ENCODE data around the gene NCEH1. TPM values are rescaled to one million over a fixed set of nuclear protein-coding genes. Genes with fewer than 3 reads are reported as not detected.

The NCEH1 gene
- total and polyA plus RNA-seq, 2 of the 13 experiments (the other 11 are each of a cell fraction or from before 2014, with no cell fraction given) = 12.9 to 21.4 TPM

DNA sequence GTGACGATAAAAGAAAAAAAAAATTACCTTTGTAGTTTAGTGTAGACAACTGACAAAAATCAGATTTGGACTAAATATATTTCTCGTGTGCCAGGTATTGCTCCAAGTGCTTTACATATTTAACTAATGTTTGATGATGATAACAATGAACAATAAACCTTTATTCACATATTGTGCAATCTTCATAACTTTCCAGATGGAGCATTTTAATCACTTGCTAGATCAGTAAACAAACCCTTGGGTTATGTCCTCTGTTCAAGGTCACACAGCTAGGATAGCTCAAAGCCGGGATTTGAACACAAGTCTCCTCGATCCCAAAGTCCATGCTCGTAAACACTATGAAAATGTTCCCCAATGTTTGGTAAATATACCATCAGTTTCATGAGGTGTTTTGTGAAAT, 14.5 kb downstream of the NCEH1 start (continued):
- TF ChIP-seq, protein P1, sequence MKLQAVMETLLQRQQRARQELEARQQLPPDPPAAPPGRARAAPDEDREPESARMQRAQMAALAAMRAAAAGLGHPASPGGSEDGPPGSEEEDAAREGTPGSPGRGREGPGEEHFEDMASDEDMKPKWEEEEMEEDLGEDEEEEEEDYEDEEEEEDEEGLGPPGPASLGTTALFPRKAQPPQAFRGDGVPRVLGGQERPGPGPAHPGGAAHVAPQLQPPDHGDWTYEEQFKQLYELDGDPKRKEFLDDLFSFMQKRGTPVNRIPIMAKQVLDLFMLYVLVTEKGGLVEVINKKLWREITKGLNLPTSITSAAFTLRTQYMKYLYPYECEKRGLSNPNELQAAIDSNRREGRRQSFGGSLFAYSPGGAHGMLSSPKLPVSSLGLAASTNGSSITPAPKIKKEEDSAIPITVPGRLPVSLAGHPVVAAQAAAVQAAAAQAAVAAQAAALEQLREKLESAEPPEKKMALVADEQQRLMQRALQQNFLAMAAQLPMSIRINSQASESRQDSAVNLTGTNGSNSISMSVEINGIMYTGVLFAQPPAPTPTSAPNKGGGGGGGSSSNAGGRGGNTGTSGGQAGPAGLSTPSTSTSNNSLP (IDR thresholded peaks at IDR 0.05; ENCODE audit: low read depth, low read length) = peak; percentile 95
- TF ChIP-seq KLF11 (CRISPR knock-in tag; IDR thresholded peaks at IDR 0.05) (peak; percentile 65), ZNF382 (CRISPR knock-in tag; IDR thresholded peaks at IDR 0.05; ENCODE audit: borderline replicate concordance) (no peak), NFIC (IDR thresholded peaks at IDR 0.05; ENCODE audit: low read length) (peak; percentile 82; the same call in 1 of the 2 replicates), SMAD1 (CRISPR knock-in tag; IDR thresholded peaks at IDR 0.05; ENCODE audit: borderline replicate concordance, low read depth) (no peak), NR2C2 (CRISPR knock-in tag; IDR thresholded peaks at IDR 0.05; ENCODE audit: borderline replicate concordance) (0 out of 2 replicates have a peak, but pooled peaks have one; percentile 28), MXD4 (CRISPR knock-in tag; IDR thresholded peaks at IDR 0.05) (peak; percentile 62; the same call in 1 of the 2 replicates), SAP130 (CRISPR knock-in tag; IDR thresholded peaks at IDR 0.05; ENCODE audit: low read depth) (peak; percentile 76), GATAD2A (CRISPR knock-in tag; IDR thresholded peaks at IDR 0.05) (peak; percentile 97), FOXK1 (CRISPR knock-in tag; IDR thresholded peaks at IDR 0.05; ENCODE audit: borderline replicate concordance, low read depth) (peak; percentile 73; the same call in 1 of the 2 replicates), U2AF2 (IDR thresholded peaks at IDR 0.05; ENCODE audit: low read depth, low read length) (no peak), TGIF2 (CRISPR knock-in tag; IDR thresholded peaks at IDR 0.05) (no peak), PAF1 (CRISPR knock-in tag; IDR thresholded peaks at IDR 0.05) (peak; percentile 81; the same call in 1 of the 2 replicates), ZNF772 (CRISPR knock-in tag; IDR thresholded peaks at IDR 0.05) (peak; percentile 53; the same call in 1 of the 2 replicates), SETDB1 (CRISPR knock-in tag; IDR thresholded peaks at IDR 0.05; ENCODE audit: borderline replicate concordance) (no peak), MED13 (CRISPR knock-in tag; IDR thresholded peaks at IDR 0.05) (0 out of 2 replicates have a peak, but pooled peaks have one; percentile 30), TARDBP (CRISPR knock-in tag; IDR thresholded peaks at IDR 0.05) (peak; percentile 83), PITX1 (CRISPR knock-in tag; IDR thresholded peaks at IDR 0.05) (peak; percentile 83)
- TF ChIP-seq, protein P2, sequence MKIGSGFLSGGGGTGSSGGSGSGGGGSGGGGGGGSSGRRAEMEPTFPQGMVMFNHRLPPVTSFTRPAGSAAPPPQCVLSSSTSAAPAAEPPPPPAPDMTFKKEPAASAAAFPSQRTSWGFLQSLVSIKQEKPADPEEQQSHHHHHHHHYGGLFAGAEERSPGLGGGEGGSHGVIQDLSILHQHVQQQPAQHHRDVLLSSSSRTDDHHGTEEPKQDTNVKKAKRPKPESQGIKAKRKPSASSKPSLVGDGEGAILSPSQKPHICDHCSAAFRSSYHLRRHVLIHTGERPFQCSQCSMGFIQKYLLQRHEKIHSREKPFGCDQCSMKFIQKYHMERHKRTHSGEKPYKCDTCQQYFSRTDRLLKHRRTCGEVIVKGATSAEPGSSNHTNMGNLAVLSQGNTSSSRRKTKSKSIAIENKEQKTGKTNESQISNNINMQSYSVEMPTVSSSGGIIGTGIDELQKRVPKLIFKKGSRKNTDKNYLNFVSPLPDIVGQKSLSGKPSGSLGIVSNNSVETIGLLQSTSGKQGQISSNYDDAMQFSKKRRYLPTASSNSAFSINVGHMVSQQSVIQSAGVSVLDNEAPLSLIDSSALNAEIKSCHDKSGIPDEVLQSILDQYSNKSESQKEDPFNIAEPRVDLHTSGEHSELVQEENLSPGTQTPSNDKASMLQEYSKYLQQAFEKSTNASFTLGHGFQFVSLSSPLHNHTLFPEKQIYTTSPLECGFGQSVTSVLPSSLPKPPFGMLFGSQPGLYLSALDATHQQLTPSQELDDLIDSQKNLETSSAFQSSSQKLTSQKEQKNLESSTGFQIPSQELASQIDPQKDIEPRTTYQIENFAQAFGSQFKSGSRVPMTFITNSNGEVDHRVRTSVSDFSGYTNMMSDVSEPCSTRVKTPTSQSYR (CRISPR knock-in tag; IDR thresholded peaks at IDR 0.05; ENCODE audit: borderline replicate concordance) = peak; percentile 33; the same call in 1 of the 2 replicates
- TF ChIP-seq, protein P3, sequence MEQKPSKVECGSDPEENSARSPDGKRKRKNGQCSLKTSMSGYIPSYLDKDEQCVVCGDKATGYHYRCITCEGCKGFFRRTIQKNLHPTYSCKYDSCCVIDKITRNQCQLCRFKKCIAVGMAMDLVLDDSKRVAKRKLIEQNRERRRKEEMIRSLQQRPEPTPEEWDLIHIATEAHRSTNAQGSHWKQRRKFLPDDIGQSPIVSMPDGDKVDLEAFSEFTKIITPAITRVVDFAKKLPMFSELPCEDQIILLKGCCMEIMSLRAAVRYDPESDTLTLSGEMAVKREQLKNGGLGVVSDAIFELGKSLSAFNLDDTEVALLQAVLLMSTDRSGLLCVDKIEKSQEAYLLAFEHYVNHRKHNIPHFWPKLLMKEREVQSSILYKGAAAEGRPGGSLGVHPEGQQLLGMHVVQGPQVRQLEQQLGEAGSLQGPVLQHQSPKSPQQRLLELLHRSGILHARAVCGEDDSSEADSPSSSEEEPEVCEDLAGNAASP (CRISPR knock-in tag; IDR thresholded peaks at IDR 0.05; ENCODE audit: borderline replicate concordance) = peak; percentile 88; the same call in 1 of the 2 replicates
- TF ChIP-seq, protein P4, sequence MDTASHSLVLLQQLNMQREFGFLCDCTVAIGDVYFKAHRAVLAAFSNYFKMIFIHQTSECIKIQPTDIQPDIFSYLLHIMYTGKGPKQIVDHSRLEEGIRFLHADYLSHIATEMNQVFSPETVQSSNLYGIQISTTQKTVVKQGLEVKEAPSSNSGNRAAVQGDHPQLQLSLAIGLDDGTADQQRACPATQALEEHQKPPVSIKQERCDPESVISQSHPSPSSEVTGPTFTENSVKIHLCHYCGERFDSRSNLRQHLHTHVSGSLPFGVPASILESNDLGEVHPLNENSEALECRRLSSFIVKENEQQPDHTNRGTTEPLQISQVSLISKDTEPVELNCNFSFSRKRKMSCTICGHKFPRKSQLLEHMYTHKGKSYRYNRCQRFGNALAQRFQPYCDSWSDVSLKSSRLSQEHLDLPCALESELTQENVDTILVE (CRISPR knock-in tag; IDR thresholded peaks at IDR 0.05) = peak; percentile 90
- TF ChIP-seq, protein P5, sequence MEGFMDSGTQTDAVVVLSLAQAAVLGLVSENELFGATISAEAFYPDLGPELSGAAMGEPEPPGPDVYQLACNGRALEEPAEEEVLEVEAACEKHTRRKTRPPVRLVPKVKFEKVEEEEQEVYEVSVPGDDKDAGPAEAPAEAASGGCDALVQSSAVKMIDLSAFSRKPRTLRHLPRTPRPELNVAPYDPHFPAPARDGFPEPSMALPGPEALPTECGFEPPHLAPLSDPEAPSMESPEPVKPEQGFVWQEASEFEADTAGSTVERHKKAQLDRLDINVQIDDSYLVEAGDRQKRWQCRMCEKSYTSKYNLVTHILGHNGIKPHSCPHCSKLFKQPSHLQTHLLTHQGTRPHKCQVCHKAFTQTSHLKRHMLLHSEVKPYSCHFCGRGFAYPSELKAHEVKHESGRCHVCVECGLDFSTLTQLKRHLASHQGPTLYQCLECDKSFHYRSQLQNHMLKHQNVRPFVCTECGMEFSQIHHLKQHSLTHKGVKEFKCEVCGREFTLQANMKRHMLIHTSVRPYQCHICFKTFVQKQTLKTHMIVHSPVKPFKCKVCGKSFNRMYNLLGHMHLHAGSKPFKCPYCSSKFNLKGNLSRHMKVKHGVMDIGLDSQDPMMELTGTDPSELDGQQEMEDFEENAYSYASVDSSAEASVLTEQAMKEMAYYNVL (CRISPR knock-in tag; IDR thresholded peaks at IDR 0.05; ENCODE audit: borderline replicate concordance) = 0 out of 2 replicates have a peak, but pooled peaks have one; percentile 39
